PFSK-1 (cell line): ENCODE data around the gene TMEM132D.

Experiments used
- FOXP2 ChIP-seq: optimal IDR thresholded peaks from 2 replicates; pipeline ENCODE3; 2011; ENCODE audit warnings: borderline replicate concordance, control low read depth, inconsistent platforms; ENCODE audit not compliant: insufficient read depth; ENCODE audit errors: extremely low read length, extremely low read depth
- POLR2AphosphoS5 ChIP-seq: IDR thresholded peaks from 2 replicates; pipeline ENCODE4 v1.6.1; 2012; ENCODE audit warnings: low read depth, mild to moderate bottlenecking, control low read depth, low read length, moderate library complexity
- SIN3A ChIP-seq: IDR thresholded peaks from 2 replicates; pipeline ENCODE4 v1.6.1; 2012; ENCODE audit warnings: mild to moderate bottlenecking, low read length, moderate library complexity, borderline replicate concordance; ENCODE audit not compliant: insufficient read depth
- TAF1 ChIP-seq: IDR thresholded peaks from 2 replicates; pipeline ENCODE4 v1.6.1; 2012; ENCODE audit warnings: low read length, control low read depth, borderline replicate concordance; ENCODE audit not compliant: insufficient read depth
- TF ChIP-seq, protein P1 (sequence below), 2 experiments: IDR thresholded peaks; 2 replicates each; pipeline versions ENCODE4 v1.6.1 to v1.8.0; 2011 to 2012; ENCODE audit warnings: low read depth in 2 of 2, low read length in 2 of 2, control low read depth in 1 of 2, inconsistent platforms in 1 of 2, mild to moderate bottlenecking in 1 of 2, moderate library complexity in 1 of 2; ENCODE audit not compliant: insufficient read depth in 1 of 2

TMEM132D gene

DNA sequence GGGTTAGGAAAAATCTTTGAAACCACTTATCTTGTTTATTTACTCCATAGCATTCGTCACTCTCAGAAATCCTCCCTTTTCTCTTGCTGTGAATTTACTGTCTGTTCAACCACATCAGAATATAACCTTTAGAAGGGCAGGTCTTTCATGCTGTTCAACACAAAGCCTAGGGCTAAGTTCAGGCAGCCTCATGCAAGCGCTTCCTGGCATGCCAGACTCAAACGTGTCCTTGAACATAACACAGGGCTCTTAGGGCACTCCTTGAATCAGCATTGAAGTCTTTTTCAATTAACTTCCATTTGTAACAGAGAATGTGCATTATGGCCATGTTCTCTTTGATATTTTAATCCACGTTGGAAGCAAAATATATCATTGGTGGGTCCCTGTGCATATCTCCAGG is 672.8 kb downstream of the TMEM132D start:
- no peak for TF ChIP-seq FOXP2
- no peak for TF ChIP-seq POLR2AphosphoS5

DNA sequence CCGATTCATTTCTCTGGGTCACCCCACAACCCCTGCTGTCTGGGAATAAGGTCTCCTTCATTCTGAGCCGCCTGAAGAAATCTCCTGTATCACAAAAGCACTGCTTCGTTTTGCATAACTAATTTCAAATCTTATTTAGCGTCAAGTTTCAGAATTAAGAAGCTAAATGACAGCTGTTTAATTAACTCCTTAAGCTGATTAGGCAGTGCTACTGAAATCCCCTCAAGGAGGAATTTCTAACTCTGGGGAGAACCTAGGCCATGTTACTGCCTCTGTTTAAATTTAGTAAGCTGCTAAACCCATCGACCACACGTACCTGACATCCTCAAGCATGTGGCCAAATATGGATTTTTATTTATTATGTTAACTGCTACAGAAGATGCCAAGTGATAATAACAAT is 677.0 kb downstream of the TMEM132D start:
- TF ChIP-seq TAF1 (no peak), FOXP2 (no peak), POLR2AphosphoS5 (no peak), SIN3A (no peak)
- TF ChIP-seq, protein P1, sequence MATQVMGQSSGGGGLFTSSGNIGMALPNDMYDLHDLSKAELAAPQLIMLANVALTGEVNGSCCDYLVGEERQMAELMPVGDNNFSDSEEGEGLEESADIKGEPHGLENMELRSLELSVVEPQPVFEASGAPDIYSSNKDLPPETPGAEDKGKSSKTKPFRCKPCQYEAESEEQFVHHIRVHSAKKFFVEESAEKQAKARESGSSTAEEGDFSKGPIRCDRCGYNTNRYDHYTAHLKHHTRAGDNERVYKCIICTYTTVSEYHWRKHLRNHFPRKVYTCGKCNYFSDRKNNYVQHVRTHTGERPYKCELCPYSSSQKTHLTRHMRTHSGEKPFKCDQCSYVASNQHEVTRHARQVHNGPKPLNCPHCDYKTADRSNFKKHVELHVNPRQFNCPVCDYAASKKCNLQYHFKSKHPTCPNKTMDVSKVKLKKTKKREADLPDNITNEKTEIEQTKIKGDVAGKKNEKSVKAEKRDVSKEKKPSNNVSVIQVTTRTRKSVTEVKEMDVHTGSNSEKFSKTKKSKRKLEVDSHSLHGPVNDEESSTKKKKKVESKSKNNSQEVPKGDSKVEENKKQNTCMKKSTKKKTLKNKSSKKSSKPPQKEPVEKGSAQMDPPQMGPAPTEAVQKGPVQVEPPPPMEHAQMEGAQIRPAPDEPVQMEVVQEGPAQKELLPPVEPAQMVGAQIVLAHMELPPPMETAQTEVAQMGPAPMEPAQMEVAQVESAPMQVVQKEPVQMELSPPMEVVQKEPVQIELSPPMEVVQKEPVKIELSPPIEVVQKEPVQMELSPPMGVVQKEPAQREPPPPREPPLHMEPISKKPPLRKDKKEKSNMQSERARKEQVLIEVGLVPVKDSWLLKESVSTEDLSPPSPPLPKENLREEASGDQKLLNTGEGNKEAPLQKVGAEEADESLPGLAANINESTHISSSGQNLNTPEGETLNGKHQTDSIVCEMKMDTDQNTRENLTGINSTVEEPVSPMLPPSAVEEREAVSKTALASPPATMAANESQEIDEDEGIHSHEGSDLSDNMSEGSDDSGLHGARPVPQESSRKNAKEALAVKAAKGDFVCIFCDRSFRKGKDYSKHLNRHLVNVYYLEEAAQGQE (IDR thresholded peaks at IDR 0.05; ENCODE audit: insufficient read depth in 1 of 2, low read depth in 2 of 2, low read length in 2 of 2), result no peak

DNA sequence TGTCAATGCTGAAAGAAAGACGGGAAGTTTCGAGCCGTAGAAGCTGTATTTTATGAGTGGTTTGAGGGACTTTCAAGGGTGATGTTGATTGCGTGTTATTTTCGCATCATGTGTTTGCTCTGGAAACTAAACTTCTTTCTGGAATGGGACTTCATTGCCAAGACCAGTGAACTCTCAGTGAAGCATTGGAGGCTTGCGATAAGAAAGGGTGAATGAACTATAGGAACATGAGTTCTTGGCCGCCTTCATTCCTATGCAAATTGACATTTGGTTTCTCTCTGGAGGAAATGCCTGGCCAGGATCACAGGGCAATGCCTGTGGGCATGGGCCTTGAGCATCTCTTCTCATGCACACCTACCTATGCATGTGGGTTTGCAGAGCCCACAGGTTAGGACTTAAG is 677.8 kb downstream of the TMEM132D start:
- TF ChIP-seq TAF1, result no peak
- TF ChIP-seq, protein P1 (IDR thresholded peaks at IDR 0.05; ENCODE audit: insufficient read depth in 1 of 2, low read depth in 2 of 2, low read length in 2 of 2), result no peak
- TF ChIP-seq FOXP2, result no peak
- TF ChIP-seq POLR2AphosphoS5, result no peak
- no peak for TF ChIP-seq SIN3A

DNA sequence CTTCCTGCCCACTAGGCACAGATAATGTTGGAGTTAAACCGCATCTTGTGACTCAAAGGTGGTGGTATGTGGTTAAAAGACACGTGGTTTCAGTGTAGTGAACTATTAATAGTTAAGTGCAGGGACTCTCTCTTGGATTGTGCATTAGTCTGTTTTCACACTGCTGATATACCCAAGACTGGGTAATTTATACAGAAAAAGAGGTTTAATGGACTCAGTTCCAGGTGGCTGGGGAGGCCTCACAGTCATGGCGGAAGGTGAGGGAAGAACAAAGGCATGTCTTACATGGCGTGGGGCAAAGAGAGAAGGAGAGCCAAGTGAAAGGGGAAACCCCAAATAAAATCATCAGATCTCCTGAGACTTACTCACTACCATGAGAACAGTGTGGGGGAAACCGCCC is 688.3 kb downstream of the TMEM132D start:
- TF ChIP-seq, protein P1 (IDR thresholded peaks at IDR 0.05; ENCODE audit: insufficient read depth in 1 of 2, low read depth in 2 of 2, low read length in 2 of 2), result no peak
- no peak for TF ChIP-seq SIN3A

DNA sequence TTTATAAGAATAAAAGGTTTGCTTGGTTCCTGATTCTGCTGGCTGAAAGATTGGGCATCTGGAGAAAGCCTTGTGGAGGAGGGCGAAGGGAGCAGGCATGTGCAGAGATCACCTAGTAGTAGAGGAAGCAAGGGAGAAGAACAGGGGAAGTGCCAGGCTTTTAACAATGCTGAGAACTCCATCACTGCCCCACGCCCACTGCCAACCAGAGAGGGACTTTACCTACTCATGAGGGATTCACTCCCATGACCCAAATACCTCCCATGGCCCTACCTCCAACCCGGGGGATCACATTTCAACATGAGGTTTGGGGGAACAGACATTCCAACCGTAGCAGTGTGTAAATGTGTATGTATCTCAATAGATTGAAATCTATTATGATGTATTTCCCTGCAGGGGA is 690.3 kb downstream of the TMEM132D start:
- no peak for TF ChIP-seq SIN3A
- no peak for TF ChIP-seq FOXP2
- TF ChIP-seq TAF1, result no peak
- TF ChIP-seq POLR2AphosphoS5, result no peak
- TF ChIP-seq, protein P1 (IDR thresholded peaks at IDR 0.05; ENCODE audit: insufficient read depth in 1 of 2, low read depth in 2 of 2, low read length in 2 of 2), result no peak
